Skeletal muscle tissue (tissue), 4 donors: ENCODE results near the gene LACTB. TPM values are rescaled to one million over a fixed set of nuclear protein-coding genes. Genes with fewer than 3 reads are reported as not detected.

Source experiments
- H3K27ac ChIP-seq: one replicate; pipeline ENCODE4 v1.7.0; 2013; ENCODE audit warnings: mild to moderate bottlenecking, low read depth, low read length, inconsistent platforms
- H3K27me3 ChIP-seq, 3 donors: one replicate each; pipeline ENCODE4 v1.7.0; 2013; ENCODE audit warnings: low read length in 3 of 3; ENCODE audit not compliant: control insufficient read depth in 3 of 3, insufficient read depth in 3 of 3
- H3K36me3 ChIP-seq, 3 donors: one replicate each; pipeline ENCODE4 v1.7.0; 2013; ENCODE audit warnings: low read length in 3 of 3; ENCODE audit not compliant: control insufficient read depth in 3 of 3, insufficient read depth in 3 of 3
- H3K4me1 ChIP-seq, 3 donors: one replicate each; pipeline ENCODE4 v1.7.0; 2013; ENCODE audit warnings: low read length in 3 of 3, mild to moderate bottlenecking in 3 of 3; ENCODE audit not compliant: control insufficient read depth in 3 of 3, insufficient read depth in 3 of 3
- H3K4me3 ChIP-seq, 3 donors: one replicate each; pipeline ENCODE4 v1.7.0; 2013; ENCODE audit warnings: low read length in 3 of 3
- H3K9ac ChIP-seq, 3 donors: one replicate each; pipeline ENCODE4 v1.7.0; 2013; ENCODE audit warnings: low read length in 3 of 3, mild to moderate bottlenecking in 3 of 3, moderate library complexity in 2 of 3, low read depth in 1 of 3
- H3K9me3 ChIP-seq, 3 donors: one replicate each; pipeline ENCODE4 v1.7.0; 2013; ENCODE audit warnings: low read length in 3 of 3; ENCODE audit not compliant: control insufficient read depth in 3 of 3
- total RNA-seq: library from RNA; depleted of rRNA; stranded (reverse); fragments of >200 nt; gene quantifications from one replicate; pipeline ENCODE4 v1.2.3, GENCODE V29; 2014
- donor health status: Osteomylitis.

Gene LACTB
- total RNA-seq, 1 donor from 2014 or later: 5.2 TPM

- H3K27ac ChIP-seq: no peak overlapping the region
- no peaks in the 10 kb centered on the region for H3K9me3 ChIP-seq
These were observed 7.2 kb upstream of the LACTB start for GRCh38 chr15:63114465-63114864.

DNA sequence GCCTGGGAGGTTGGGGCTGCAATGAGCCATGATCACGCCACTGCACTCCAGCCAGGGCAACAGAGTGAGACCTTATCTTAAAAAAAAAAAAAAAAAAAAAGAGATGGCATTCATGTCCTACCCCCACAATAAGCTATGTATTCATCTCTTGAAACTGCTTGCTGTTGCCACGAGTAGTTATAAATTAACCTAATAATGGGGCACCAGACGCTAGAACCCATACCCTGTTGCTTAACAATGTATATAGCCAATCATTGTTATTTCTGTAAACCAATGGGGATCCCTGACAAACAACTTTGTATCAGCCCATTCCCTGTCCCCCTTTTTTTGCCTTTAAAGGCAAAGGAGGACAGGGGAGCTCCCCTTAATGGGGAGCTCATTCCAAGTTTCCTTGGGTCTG, 2.8 kb upstream of the LACTB start:
- H3K4me3 ChIP-seq: no peak overlapping the region
- H3K27me3 ChIP-seq: no peaks in the 10 kb centered on the region
- H3K27ac ChIP-seq: no peak overlapping the region
- no peak overlapping the region for H3K9ac ChIP-seq
- H3K36me3 ChIP-seq: no peaks in the 10 kb centered on the region
- peaks cover 3 to 8% (median 3%) of the 10 kb centered on the region in 3 donors for H3K4me1 ChIP-seq
- H3K9me3 ChIP-seq: no peaks in the 10 kb centered on the region

More at GRCh38 chr15:63114465-63114864, 7.2 kb upstream of the LACTB start:
- Histone ChIP-seq H3K9ac (no peak overlapping the region), H3K4me1 (no peaks in the 10 kb centered on the region), H3K27me3 (no peaks in the 10 kb centered on the region), H3K4me3 (no peak overlapping the region), H3K36me3 (no peaks in the 10 kb centered on the region)

GRCh38 chr15:63122002-63122875, 578 bp downstream of the LACTB start:
- Histone ChIP-seq H3K36me3 (peaks cover 0 to 10% (median 6%) of the 10 kb centered on the region in 3 donors), H3K9me3 (no peaks in the 10 kb centered on the region)

GRCh38 chr15:63124506-63124905, 2.8 kb downstream of the LACTB start:
- no peak overlapping the region for H3K4me3 ChIP-seq
- no peaks in the 10 kb centered on the region for H3K27me3 ChIP-seq
- no peaks in the 10 kb centered on the region for H3K9me3 ChIP-seq
- peaks cover 3 to 8% (median 3%) of the 10 kb centered on the region in 3 donors for H3K4me1 ChIP-seq
- H3K9ac ChIP-seq: no peak overlapping the region
- H3K36me3 ChIP-seq: peaks cover 0 to 17% (median 10%) of the 10 kb centered on the region in 3 donors
- no peak overlapping the region for H3K27ac ChIP-seq

More at GRCh38 chr15:63122002-63122875, 578 bp downstream of the LACTB start:
- peaks cover 3 to 8% (median 3%) of the 10 kb centered on the region in 3 donors for H3K4me1 ChIP-seq
- peak overlapping the region; percentile 87 to 96 (median 91) for H3K4me3 ChIP-seq
- H3K9ac ChIP-seq: peak overlapping the region; percentile 54 to 87 (median 86)
- no peaks in the 10 kb centered on the region for H3K27me3 ChIP-seq
- H3K27ac ChIP-seq: peak overlapping the region; percentile 84

DNA sequence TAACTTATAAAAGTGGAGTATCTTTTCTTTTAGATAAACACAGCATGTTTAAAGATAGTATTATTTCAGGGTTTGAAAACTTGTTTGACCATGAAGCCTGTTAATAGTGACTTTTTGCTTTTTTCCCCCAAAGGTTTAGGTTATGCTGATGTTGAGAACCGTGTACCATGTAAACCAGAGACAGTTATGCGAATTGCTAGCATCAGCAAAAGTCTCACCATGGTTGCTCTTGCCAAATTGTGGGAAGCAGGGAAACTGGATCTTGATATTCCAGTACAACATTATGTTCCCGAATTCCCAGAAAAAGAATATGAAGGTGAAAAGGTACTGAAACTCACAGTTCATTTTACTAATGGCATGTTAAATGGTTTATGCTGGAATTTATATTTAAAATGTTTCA, 5.1 kb downstream of the LACTB start:
- Histone ChIP-seq H3K9me3 (no peaks in the 10 kb centered on the region), H3K36me3 (peaks cover 2 to 17% (median 13%) of the 10 kb centered on the region in 3 donors), H3K4me3 (no peak overlapping the region)

GRCh38 chr15:63133786-63134185, 12.1 kb downstream of the LACTB start:
- Histone ChIP-seq H3K9ac (no peak overlapping the region), H3K27me3 (no peaks in the 10 kb centered on the region)

More for the DNA sequence above, 5.1 kb downstream of the LACTB start:
- no peak overlapping the region for H3K27ac ChIP-seq
- H3K27me3 ChIP-seq: no peaks in the 10 kb centered on the region
- no peak overlapping the region for H3K9ac ChIP-seq
- peaks cover 0 to 3% (median 0%) of the 10 kb centered on the region in 3 donors for H3K4me1 ChIP-seq

DNA sequence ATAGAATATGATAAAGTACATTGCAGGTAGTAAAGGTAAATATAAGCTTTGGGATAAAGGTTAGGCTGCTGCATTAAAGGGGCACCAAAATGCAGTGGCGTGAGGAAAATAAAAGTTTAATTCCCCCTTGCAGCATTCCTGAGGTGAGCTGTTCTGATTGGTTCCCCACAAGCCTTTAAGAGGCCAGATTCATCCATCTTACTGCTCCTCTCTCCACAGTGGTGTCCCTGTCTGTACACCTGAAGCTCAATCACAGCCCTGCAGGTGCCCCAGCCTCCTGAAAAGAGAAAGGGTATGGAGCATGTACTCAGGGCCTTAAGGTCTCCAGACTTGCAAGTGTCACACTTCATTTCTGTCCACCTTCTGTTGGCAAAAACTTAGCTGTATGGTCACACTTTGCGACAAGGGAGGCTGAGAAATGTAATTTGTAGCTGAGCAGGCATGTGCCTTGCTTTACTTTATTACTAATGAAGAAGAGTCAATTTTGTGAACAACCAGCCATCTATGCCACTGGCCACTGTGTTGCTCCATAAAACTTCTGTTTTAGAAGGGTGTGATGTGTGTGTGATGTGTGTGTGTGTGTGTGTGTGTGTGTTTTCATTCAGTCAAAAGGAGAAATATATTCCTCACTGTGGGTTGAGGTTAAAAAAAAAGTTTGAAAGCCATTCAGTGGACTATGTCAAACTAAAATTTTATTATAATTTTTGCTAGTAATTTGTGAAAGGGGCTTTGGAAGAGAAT, 12.8 kb downstream of the LACTB start:
- H3K36me3 ChIP-seq: peaks cover 2 to 4% (median 3%) of the 10 kb centered on the region in 3 donors
- H3K9me3 ChIP-seq: no peaks in the 10 kb centered on the region
- no peak overlapping the region for H3K9ac ChIP-seq
- no peaks in the 10 kb centered on the region for H3K27me3 ChIP-seq
- no peak overlapping the region for H3K27ac ChIP-seq
- H3K4me3 ChIP-seq: no peak overlapping the region
- H3K4me1 ChIP-seq: peaks cover 0 to 3% (median 0%) of the 10 kb centered on the region in 3 donors

More at GRCh38 chr15:63133786-63134185, 12.1 kb downstream of the LACTB start:
- H3K27ac ChIP-seq: no peak overlapping the region
- H3K36me3 ChIP-seq: peaks cover 2 to 7% (median 3%) of the 10 kb centered on the region in 3 donors
- no peaks in the 10 kb centered on the region for H3K9me3 ChIP-seq
- no peak overlapping the region for H3K4me3 ChIP-seq
- H3K4me1 ChIP-seq: peaks cover 0 to 3% (median 0%) of the 10 kb centered on the region in 3 donors

DNA sequence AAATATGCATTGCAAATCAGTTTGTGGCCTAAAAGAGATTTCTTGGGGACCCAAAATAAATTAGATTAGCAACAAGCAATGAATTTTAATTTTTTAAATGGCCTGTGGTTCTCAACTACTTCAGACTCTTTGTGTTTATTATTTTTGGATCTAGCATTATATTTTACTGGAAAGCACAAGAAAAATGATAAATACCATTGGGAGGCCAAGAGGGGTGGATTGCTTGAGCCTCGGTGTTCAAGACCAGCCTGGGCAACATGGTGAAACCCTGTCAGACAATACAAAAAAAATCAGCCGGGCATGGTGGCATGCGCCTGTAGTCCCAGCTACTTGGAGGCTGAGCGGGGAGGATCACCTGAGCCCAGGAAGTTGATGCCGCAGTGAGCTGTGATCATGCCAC, 13.6 kb downstream of the LACTB start:
- no peaks in the 10 kb centered on the region for H3K27me3 ChIP-seq
- peak overlapping the region; percentile 37 for H3K27ac ChIP-seq
- no peak overlapping the region for H3K9ac ChIP-seq
- H3K36me3 ChIP-seq: peaks cover 0 to 4% (median 2%) of the 10 kb centered on the region in 3 donors
- peaks cover 0 to 3% (median 0%) of the 10 kb centered on the region in 3 donors for H3K4me1 ChIP-seq
- no peaks in the 10 kb centered on the region for H3K9me3 ChIP-seq
- no peak overlapping the region for H3K4me3 ChIP-seq

- H3K9ac ChIP-seq: no peak overlapping the region
- H3K4me1 ChIP-seq: peaks cover 0 to 3% (median 0%) of the 10 kb centered on the region in 3 donors
- no peaks in the 10 kb centered on the region for H3K27me3 ChIP-seq
- H3K9me3 ChIP-seq: no peaks in the 10 kb centered on the region
- H3K36me3 ChIP-seq: peaks cover 0 to 4% (median 2%) of the 10 kb centered on the region in 3 donors
- H3K27ac ChIP-seq: peak overlapping the region; percentile 37
- H3K4me3 ChIP-seq: no peak overlapping the region
These were observed 14.1 kb downstream of the LACTB start for GRCh38 chr15:63135804-63136203.
